ENCODE results near the gene KDM7A. TPM values are rescaled to one million over a fixed set of nuclear protein-coding genes. Genes with fewer than 3 reads are reported as not detected.

KDM7A gene, protein sequence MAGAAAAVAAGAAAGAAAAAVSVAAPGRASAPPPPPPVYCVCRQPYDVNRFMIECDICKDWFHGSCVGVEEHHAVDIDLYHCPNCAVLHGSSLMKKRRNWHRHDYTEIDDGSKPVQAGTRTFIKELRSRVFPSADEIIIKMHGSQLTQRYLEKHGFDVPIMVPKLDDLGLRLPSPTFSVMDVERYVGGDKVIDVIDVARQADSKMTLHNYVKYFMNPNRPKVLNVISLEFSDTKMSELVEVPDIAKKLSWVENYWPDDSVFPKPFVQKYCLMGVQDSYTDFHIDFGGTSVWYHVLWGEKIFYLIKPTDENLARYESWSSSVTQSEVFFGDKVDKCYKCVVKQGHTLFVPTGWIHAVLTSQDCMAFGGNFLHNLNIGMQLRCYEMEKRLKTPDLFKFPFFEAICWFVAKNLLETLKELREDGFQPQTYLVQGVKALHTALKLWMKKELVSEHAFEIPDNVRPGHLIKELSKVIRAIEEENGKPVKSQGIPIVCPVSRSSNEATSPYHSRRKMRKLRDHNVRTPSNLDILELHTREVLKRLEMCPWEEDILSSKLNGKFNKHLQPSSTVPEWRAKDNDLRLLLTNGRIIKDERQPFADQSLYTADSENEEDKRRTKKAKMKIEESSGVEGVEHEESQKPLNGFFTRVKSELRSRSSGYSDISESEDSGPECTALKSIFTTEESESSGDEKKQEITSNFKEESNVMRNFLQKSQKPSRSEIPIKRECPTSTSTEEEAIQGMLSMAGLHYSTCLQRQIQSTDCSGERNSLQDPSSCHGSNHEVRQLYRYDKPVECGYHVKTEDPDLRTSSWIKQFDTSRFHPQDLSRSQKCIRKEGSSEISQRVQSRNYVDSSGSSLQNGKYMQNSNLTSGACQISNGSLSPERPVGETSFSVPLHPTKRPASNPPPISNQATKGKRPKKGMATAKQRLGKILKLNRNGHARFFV
- 19.0 and 23.8 TPM in 2 replicates for total RNA-seq

DNA sequence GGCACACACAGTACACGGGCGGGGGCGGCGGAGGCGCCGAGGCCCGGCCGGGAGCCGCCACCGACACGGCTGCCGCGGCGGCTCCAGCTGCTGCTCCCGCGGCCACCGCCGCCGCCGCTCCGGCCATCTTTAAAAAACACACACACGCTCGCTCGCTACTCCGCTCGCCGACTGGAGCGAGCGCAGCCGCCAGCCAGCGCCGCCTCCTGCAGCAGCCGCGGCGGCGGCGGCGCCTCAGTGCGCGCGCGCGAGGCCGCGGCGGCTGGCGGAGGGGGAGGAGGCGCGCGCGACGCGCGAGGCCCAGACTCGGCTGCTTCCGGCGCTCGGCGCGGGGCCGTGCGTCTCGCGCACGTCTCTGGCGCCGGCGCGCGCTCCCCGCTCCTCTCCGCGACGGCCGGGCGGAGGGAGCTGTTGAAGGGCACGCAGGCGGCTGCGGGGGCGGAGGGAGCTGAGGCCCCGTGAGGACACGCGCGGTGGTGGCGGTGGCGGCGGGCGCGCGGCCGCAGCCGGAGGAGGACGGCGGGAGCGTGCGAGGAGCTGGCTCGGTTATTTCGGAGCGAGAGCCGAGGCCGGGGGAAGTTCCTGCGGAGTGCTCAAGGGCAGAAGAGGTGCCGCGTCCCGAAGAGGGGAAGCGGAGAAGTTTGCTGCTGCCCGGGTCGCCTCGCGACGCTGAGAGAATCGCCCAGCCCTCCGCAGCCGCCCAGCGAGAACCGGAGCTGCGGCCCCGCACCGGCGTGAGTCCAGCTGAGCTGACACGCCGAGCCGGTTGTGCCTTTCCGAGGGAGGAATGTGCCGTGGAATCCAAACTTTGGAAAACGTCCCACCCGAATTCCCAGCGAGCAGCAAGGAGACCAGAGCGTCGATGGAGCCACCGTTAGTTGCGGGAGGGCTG is at the start of gene KDM7A:
TSS of gene KDM7A (minus strand) at position 173 of the 892 bp plus-strand sequence. CDS start at position 127, 46 bp downstream.

DNA sequence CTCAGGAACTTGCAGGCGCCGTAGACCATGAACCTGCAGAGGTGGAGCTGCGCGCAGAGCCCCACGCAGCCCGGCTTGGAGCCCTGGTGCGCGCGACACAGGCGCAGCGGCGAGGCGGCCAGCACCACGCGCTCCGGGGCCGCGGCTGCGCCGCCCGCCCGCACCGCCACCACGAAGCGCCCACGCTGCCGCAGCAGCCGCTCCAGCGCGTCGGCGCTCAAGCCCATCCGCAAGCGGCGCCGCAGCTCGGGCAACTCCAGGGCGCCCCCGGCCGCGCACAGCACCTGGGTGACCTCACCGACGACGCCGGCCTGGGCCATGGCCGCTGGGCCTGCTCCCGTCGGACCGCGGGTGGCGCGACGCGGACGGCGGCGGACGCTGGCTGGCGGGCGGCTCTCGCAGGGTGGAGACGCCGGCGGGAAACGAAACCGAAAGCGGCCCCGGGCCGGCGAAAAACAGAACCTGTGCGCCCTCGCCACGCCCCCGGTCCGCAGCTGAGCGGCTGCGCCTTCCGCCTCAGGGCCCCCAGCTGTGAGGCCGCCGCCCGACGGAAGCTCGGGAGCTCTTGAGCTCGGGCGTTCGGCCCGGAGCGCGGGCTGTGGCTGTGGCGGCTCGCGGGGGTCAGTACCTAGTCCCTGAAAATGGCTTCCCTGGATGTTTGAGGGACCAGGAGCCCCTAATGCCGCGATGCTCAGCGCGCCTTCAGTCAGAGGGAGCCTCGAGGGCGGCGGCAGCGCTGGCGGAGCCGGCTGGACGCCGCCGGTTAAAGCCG is 114.1 kb downstream of the KDM7A start, which contains the start of gene PARP12:
TSS of gene PARP12 (minus strand) at position 424 of the 772 bp plus-strand sequence. CDS start at position 320, 104 bp downstream.

Small RNA genes within 50 kb of the gene (small RNA-seq; reads per million reads assigned to genes)
- gene RF00019 (not detected), gene RNU6-797P (not detected)

Other genes starting within 250 kb of the KDM7A start
- gene PARP12, start 114.0 kb downstream of the KDM7A start, total RNA-seq = 18.7 and 18.9 TPM in 2 replicates
- gene SLC37A3, start 221.5 kb upstream of the KDM7A start, total RNA-seq = 49.2 and 58.7 TPM in 2 replicates
- 0.22 TPM in 1 of 2 replicates, not detected in the other for gene RAB19, start 227.1 kb upstream of the KDM7A start, total RNA-seq

All from articular chondrocyte of knee joint (primary cell).